ENCODE measurements around the gene RPP25L. TPM values are rescaled to one million over a fixed set of nuclear protein-coding genes. Genes with fewer than 3 reads are reported as not detected.
A peak's percentile ranks its signal among the peaks of the same experiment; 100 is the strongest.

Gene RPP25L
- polyA plus RNA-seq, 1 experiment: 38.8 TPM

DNA sequence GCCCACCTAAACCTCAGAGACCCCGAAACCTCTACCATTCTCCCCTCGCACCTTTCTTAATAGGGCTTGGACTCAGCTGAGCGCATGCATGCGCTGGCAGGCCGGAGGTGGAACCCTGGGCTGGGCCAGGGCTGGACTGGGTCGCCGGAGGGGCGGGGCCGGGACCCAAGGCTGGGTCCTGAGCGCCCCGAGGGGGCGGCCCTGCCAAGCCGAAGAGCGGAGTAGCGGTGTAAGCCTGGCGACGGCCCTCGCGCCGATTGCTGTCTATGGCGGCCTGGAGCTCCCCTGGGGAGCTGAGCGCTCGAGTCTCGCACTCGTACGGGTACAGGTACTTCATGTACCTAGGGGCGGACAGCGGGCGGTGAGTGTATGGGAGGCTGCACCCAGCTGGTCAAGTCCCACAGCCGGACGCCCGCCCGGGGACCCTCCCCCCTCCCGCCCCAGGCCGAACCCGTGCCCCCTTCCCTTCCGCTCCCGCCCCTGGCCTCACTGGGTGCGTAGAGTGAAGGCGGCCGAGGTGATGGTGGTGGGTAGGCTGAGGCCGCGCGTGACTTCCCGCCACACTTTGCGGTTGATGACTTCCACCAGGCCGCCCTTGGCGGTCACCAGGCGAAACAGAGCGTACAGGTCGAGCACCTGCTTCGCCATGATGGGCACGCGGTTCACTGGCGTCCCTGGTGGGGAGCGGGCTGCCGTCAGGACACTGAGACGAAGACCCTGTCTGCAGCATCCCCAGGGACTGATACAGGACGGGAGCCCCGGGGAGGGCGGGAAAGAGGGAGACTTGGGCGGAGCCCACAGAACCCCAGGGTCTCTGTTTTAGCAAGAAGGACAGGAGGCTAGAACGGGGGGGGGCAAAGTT is 11.7 kb upstream of the RPP25L start:
- POLR2A ChIA-PET: no interaction called here
- CTCF ChIA-PET: interaction anchor here (1.2 to 5.1 kb wide), 3 partner anchors 10 to 20 kb away, joined by 4 to 29 read pairs (median 4); no protein-coding TSS in a partner anchor
- H3K4me3 ChIP-seq (ENCODE audit: low read depth, low read length): no peak overlapping the region

DNA sequence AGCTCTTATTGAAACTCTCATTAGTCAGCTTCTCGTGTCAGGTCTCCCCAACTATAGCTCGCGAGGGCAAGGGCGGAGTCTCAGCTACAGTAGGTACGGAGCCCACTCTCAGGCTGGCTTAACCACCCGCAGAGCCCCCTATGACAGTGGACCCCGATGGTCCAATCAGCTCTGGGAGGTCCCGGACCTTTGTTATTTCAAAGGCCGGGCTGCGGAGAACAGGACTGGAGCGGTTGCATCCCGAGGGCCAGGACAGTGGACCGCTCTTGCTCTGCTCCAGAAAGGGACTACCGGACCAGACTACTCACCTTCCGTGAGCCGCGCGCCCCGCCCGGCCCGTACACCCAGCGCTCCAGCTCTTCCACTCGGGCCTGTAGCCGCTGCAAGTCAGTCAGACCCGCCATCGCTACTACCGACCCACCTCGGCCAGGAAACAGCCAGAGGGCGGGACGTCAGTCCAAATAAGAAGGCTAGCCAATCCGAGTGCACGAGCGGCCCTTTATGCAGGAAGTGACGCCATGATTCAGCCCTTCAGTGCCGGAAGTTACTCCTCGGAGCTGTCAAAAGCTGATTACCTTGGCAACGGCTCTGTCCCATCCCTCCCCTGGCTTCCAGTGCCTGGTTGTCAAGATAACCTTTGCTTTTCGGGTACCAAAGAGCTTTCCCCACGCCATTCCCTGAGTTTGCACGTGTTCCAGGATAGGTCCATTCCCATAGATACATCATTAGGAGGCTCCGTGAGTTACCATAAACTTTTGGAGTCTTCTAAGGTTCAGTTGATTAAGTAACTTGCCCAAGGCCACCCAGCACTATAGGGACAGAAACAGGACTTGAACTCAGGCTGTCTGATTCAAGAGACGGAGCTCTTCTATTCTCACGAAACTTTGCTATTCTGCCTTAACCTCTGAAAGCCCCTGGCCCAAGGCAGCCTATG is 8.4 kb upstream of the RPP25L start, which contains the start of gene DCTN3:
Gene DCTN3, minus strand, starts transcription at position 435 of the 934 bp plus-strand sequence. Its CDS starts 31 bp downstream, at position 404.
- DNase-seq (ENCODE audit: low read depth): peak; percentile 74
- Histone ChIP-seq H3K36me3 (ENCODE audit: control insufficient read depth, insufficient read depth, low read length) (peaks cover 14% of the 10 kb centered on the region), H3K27me3 (ENCODE audit: control insufficient read depth, insufficient read depth, low read length) (peaks cover 21% of the 10 kb centered on the region), H3K4me3 (ENCODE audit: low read depth, low read length) (peak within 1 kb of the TSS; percentile 96)
- TF ChIP-seq, protein P1, sequence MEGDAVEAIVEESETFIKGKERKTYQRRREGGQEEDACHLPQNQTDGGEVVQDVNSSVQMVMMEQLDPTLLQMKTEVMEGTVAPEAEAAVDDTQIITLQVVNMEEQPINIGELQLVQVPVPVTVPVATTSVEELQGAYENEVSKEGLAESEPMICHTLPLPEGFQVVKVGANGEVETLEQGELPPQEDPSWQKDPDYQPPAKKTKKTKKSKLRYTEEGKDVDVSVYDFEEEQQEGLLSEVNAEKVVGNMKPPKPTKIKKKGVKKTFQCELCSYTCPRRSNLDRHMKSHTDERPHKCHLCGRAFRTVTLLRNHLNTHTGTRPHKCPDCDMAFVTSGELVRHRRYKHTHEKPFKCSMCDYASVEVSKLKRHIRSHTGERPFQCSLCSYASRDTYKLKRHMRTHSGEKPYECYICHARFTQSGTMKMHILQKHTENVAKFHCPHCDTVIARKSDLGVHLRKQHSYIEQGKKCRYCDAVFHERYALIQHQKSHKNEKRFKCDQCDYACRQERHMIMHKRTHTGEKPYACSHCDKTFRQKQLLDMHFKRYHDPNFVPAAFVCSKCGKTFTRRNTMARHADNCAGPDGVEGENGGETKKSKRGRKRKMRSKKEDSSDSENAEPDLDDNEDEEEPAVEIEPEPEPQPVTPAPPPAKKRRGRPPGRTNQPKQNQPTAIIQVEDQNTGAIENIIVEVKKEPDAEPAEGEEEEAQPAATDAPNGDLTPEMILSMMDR (IDR thresholded peaks at IDR 0.05; ENCODE audit: insufficient read depth, low read depth, low read length): no peak
- ChIA-PET POLR2A (no interaction called here), CTCF (interaction anchor here (1.0 to 2.2 kb wide), 9 partner anchors 9 to 81 kb away, joined by 3 to 32 read pairs (median 9); partner anchors contain the start of genes GALT and RPP25L)

More for the DNA sequence above, 11.7 kb upstream of the RPP25L start:
- H3K27me3 ChIP-seq (ENCODE audit: control insufficient read depth, insufficient read depth, low read length): peaks cover 48% of the 10 kb centered on the region
- TF ChIP-seq, protein P1 (IDR thresholded peaks at IDR 0.05; ENCODE audit: insufficient read depth, low read depth, low read length): no peak
- DNase-seq (ENCODE audit: low read depth): no peak
- H3K36me3 ChIP-seq (ENCODE audit: control insufficient read depth, insufficient read depth, low read length): no peaks in the 10 kb centered on the region

DNA sequence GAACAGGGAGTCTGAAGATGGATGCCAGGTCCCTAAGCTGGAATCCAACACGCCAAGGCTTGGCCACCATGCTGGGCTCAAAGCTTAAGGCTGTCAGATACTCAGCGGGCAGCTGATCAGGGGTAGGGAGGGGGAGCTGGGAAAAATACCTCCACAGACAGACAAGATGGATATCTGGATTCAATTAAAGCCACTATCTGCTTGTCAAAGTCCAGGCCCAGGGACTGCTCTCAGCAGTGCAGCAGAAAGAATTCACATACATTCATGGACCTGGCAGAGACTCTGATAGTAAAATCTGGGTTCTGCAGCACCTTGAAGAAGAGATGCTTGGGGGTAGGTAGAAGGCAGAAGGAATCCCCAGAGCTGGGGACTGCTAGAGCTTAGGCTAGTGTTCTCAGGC is 3.2 kb upstream of the RPP25L start:
- CTCF ChIA-PET: interaction anchor here (0.7 to 5.9 kb wide), 5 partner anchors 10 to 287 kb away, joined by 3 to 112 read pairs (median 4); partner anchors contain the start of gene SIGMAR1

DNA sequence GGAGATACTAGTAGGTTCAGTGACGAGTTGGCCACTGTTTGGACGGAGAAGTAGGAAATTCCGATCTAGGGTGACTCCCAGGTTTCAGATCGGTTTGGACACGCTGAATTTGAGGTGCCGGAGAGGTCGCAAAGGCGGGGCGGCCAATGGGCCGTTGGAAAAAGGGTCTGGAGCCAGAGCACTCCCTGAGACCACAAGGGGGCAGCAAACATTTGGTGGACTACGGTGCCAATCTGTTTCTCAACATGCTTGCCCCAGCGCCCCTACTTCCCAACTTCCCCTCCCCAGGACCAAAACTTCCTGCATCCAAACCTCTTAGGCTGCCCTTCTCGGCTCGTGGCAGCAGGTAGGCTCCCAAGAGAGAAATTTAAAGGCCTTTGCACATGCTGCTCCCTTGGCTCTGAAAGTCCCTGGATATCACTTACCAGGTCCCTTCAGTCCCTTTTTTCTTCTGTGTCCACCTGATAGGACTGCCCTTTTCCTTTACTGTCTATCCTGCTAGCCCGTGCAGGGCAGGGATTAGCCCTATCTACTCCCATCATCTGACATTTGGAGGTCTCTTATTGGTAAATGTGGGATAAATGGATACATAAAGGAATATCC is 992 bp upstream of the RPP25L start:
- ChIA-PET CTCF (interaction anchor here (0.6 to 5.9 kb wide), 12 partner anchors 8 to 286 kb away, joined by 3 to 112 read pairs (median 4); partner anchors contain the start of genes DCTN3 and SIGMAR1), POLR2A (interaction anchor here (0.6 kb wide), 1 partner anchor 14 kb away, joined by 4 read pairs; no protein-coding TSS in a partner anchor)
- DNase-seq (ENCODE audit: low read depth): no peak
- Histone ChIP-seq H3K27me3 (ENCODE audit: control insufficient read depth, insufficient read depth, low read length) (no peaks in the 10 kb centered on the region), H3K4me3 (ENCODE audit: low read depth, low read length) (peak overlapping the region; percentile 70), H3K36me3 (ENCODE audit: control insufficient read depth, insufficient read depth, low read length) (peaks cover 12% of the 10 kb centered on the region)
- TF ChIP-seq, protein P1 (IDR thresholded peaks at IDR 0.05; ENCODE audit: insufficient read depth, low read depth, low read length): peak; percentile 91

More for the DNA sequence above, 3.2 kb upstream of the RPP25L start:
- H3K4me3 ChIP-seq (ENCODE audit: low read depth, low read length): no peak overlapping the region
- TF ChIP-seq, protein P1 (IDR thresholded peaks at IDR 0.05; ENCODE audit: insufficient read depth, low read depth, low read length): no peak
- no peak for DNase-seq (ENCODE audit: low read depth)
- H3K36me3 ChIP-seq (ENCODE audit: control insufficient read depth, insufficient read depth, low read length): peaks cover 14% of the 10 kb centered on the region
- no peaks in the 10 kb centered on the region for H3K27me3 ChIP-seq (ENCODE audit: control insufficient read depth, insufficient read depth, low read length)
- POLR2A ChIA-PET: no interaction called here
